H9 (cell line): ENCODE data around the gene DOK1. TPM values are rescaled to one million over a fixed set of nuclear protein-coding genes. Genes with fewer than 3 reads are reported as not detected.

ENCODE experiments used
- DNase-seq: peaks from one replicate; pipeline ENCODE4 v3.0.0-alpha.2; 2017
- H2AFZ ChIP-seq: one replicate; pipeline ENCODE4 v1.6.1; 2013; ENCODE audit warnings: mild to moderate bottlenecking, low read length, control low read depth, moderate library complexity
- H2AK5ac ChIP-seq: 2 replicates; pipeline ENCODE4 v1.6.1; 2013; ENCODE audit warnings: low read length, control low read depth, mixed read lengths; ENCODE audit not compliant: insufficient read length
- H2BK120ac ChIP-seq: one replicate; pipeline ENCODE4 v1.6.1; 2013; ENCODE audit warnings: low read depth, mild to moderate bottlenecking, low read length, control low read depth, inconsistent platforms; ENCODE audit not compliant: poor library complexity, severe bottlenecking
- H2BK12ac ChIP-seq: 2 replicates; pipeline ENCODE4 v1.6.1; 2013; ENCODE audit warnings: low read length, control low read depth, mixed read lengths, low read depth; ENCODE audit not compliant: insufficient read length
- H2BK15ac ChIP-seq: 2 replicates; pipeline ENCODE4 v1.6.1; 2013; ENCODE audit warnings: low read depth, low read length, control low read depth
- H2BK20ac ChIP-seq: one replicate; pipeline ENCODE4 v1.6.1; 2013; ENCODE audit warnings: low read depth, mild to moderate bottlenecking, low read length, control low read depth, inconsistent platforms; ENCODE audit not compliant: poor library complexity, severe bottlenecking
- H2BK5ac ChIP-seq: 2 replicates; pipeline ENCODE4 v1.6.1; 2013; ENCODE audit warnings: low read length, control low read depth, mixed read lengths; ENCODE audit not compliant: insufficient read length
- H3K14ac ChIP-seq: 2 replicates; pipeline ENCODE4 v1.6.1; 2013; ENCODE audit warnings: low read length, control low read depth; ENCODE audit not compliant: insufficient read depth
- H3K18ac ChIP-seq: 2 replicates; pipeline ENCODE4 v1.6.1; 2013; ENCODE audit warnings: low read depth, mild to moderate bottlenecking, mixed read lengths, low read length, control low read depth; ENCODE audit not compliant: insufficient read length
- H3K23ac ChIP-seq: 2 replicates; pipeline ENCODE4 v1.6.1; 2013; ENCODE audit warnings: low read length, control low read depth, mixed read lengths, low read depth; ENCODE audit not compliant: insufficient read length
- H3K23me2 ChIP-seq: 2 replicates; pipeline ENCODE4 v1.6.1; 2013; ENCODE audit warnings: low read depth, mild to moderate bottlenecking, mixed read lengths, low read length, control low read depth; ENCODE audit not compliant: insufficient read length, poor library complexity, severe bottlenecking
- H3K27ac ChIP-seq: 2 replicates; pipeline ENCODE4 v1.5.1; 2013; ENCODE audit warnings: low read length, control low read depth, mixed read lengths, low read depth; ENCODE audit not compliant: insufficient read length
- H3K27me3 ChIP-seq: 2 replicates; pipeline ENCODE4 v1.6.1; 2013; ENCODE audit warnings: low read length, control low read depth, inconsistent platforms; ENCODE audit not compliant: insufficient read depth
- H3K4ac ChIP-seq: 2 replicates; pipeline ENCODE4 v1.6.1; 2013; ENCODE audit warnings: low read depth, mild to moderate bottlenecking, control low read depth, inconsistent platforms, low read length, moderate library complexity
- H3K4me1 ChIP-seq: 2 replicates; pipeline ENCODE4 v1.6.1; 2013; ENCODE audit warnings: low read length, control low read depth, inconsistent platforms; ENCODE audit not compliant: insufficient read depth
- H3K4me2 ChIP-seq: 2 replicates; pipeline ENCODE4 v1.6.1; 2013; ENCODE audit warnings: low read length, control low read depth, mixed read lengths; ENCODE audit not compliant: insufficient read length, insufficient read depth
- H3K56ac ChIP-seq: 2 replicates; pipeline ENCODE4 v1.6.1; 2013; ENCODE audit warnings: low read depth, mild to moderate bottlenecking, mixed read lengths, low read length, control low read depth; ENCODE audit not compliant: insufficient read length
- H3K79me1 ChIP-seq: 2 replicates; pipeline ENCODE4 v1.6.1; 2013; ENCODE audit warnings: low read depth, mild to moderate bottlenecking, moderate library complexity, low read length, control low read depth, inconsistent platforms; ENCODE audit not compliant: insufficient read depth, poor library complexity, severe bottlenecking
- H3K79me2 ChIP-seq: 2 replicates; pipeline ENCODE4 v1.6.1; 2013; ENCODE audit warnings: low read length, control low read depth, inconsistent platforms; ENCODE audit not compliant: insufficient read depth
- H3K9ac ChIP-seq: 2 replicates; pipeline ENCODE4 v1.6.1; 2013; ENCODE audit warnings: low read length, control low read depth, mixed read lengths; ENCODE audit not compliant: insufficient read length; ENCODE audit errors: extremely low read depth
- H3K9me3 ChIP-seq: one replicate; pipeline ENCODE4 v1.6.1; 2013; ENCODE audit warnings: low read depth, low read length, inconsistent platforms; ENCODE audit not compliant: control insufficient read depth
- H3T11ph ChIP-seq: one replicate; pipeline ENCODE4 v1.6.1; 2013; ENCODE audit warnings: mild to moderate bottlenecking, low read length, control low read depth, inconsistent platforms
- H4K20me1 ChIP-seq: one replicate; pipeline ENCODE4 v1.6.1; 2013; ENCODE audit not compliant: control insufficient read depth, insufficient read length, insufficient read depth
- H4K5ac ChIP-seq: 2 replicates; pipeline ENCODE4 v1.6.1; 2013; ENCODE audit warnings: low read depth, mild to moderate bottlenecking, mixed read lengths, low read length, control low read depth; ENCODE audit not compliant: insufficient read length
- H4K8ac ChIP-seq: replicated peaks from 2 replicates; pipeline ENCODE4 v1.6.1; 2013; ENCODE audit warnings: low read length, control low read depth, mixed read lengths, low read depth; ENCODE audit not compliant: insufficient read length
- H4K91ac ChIP-seq: 2 replicates; pipeline ENCODE4 v1.6.1; 2013; ENCODE audit warnings: low read depth, mild to moderate bottlenecking, moderate library complexity, mixed read lengths, low read length, control low read depth; ENCODE audit not compliant: insufficient read length
- H3K27ac Mint-ChIP-seq, 3 experiments: 2 replicates in 2 of 3; 3 replicates in 1 of 3; pipeline ENCODE4 v1.8.0; 2020 to 2021; ENCODE audit warnings: mixed read lengths in 3 of 3, mild to moderate bottlenecking in 1 of 3, moderate library complexity in 1 of 3
- H3K27me3 Mint-ChIP-seq: 2 replicates; pipeline ENCODE4 v1.8.0; 2021; ENCODE audit warnings: low read depth, mild to moderate bottlenecking, moderate library complexity, mixed read lengths
- H3K36me3 Mint-ChIP-seq, 3 experiments: 2 replicates in 2 of 3; 3 replicates in 1 of 3; pipeline ENCODE4 v1.8.0; 2020 to 2021; ENCODE audit warnings: low read depth in 3 of 3, mixed read lengths in 3 of 3; ENCODE audit not compliant: insufficient read depth in 1 of 3
- H3K4me1 Mint-ChIP-seq, 2 experiments: 2 replicates each; pipeline ENCODE4 v1.8.0; 2020; ENCODE audit warnings: mixed read lengths in 2 of 2
- H3K4me3 Mint-ChIP-seq, 2 experiments: 2 replicates in 1 of 2; 3 replicates in 1 of 2; pipeline ENCODE4 v1.8.0; 2020 to 2021; ENCODE audit warnings: mild to moderate bottlenecking in 2 of 2, mixed read lengths in 2 of 2, moderate library complexity in 1 of 2
- H3K9me3 Mint-ChIP-seq, 2 experiments: 2 replicates in 1 of 2; 3 replicates in 1 of 2; pipeline ENCODE4 v1.8.0; 2020; ENCODE audit warnings: mild to moderate bottlenecking in 2 of 2, mixed read lengths in 2 of 2, moderate library complexity in 1 of 2
- WGBS: extraction: QIAGEN DNeasy Blood & Tissue Kit; methylation state at CpG from one replicate; pipeline ENCODE4 v1.1.7; 2013; ENCODE audit warnings: missing lambda C conversion rate, low lambda C conversion rate, mixed read lengths; ENCODE audit not compliant: insufficient read length; ENCODE audit errors: extremely low coverage; 5-methylcytosine and 5-hydroxymethylcytosine counted together
- total RNA-seq: library from RNA; stranded (reverse); gene quantifications from 2 replicates; pipeline ENCODE4 v1.2.1, GENCODE V29; 2021
- TF ChIP-seq, protein P1 (sequence below): fragments of 200-600 bp; sonication (generic); conservative IDR thresholded peaks from 3 replicates; pipeline ENCODE4 v1.8.0; 2021; ENCODE audit warnings: antibody characterized with exemption, mild to moderate bottlenecking

Gene DOK1
- total RNA-seq, 1 experiment from 2014 or later: 16.0 TPM

DNA sequence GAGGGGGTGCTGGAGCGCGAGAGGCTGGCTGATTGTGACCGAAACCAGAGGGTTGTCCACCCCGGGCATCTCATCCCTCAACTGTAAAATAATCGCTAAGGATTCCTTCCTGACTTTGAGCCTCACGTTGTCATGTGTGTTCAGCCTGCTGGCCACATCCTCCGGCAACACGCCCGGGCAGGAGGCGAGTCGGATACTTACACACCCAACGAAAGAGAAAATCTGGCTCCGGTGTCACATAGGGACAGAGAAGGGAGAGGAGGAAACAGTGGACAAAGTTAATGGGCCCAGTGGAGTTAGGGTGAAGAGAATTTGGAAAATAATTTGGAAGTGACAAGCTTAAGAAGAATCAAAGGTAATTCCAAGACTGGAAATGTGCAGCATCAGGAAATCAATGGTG is 37.9 kb upstream of the DOK1 start:
- peaks cover 19% of the 10 kb centered on the region for H3K23me2 ChIP-seq
- no peak overlapping the region for H3K4me2 ChIP-seq
- no peak overlapping the region for H4K8ac ChIP-seq
- H3K4me1 ChIP-seq: no peaks in the 10 kb centered on the region
- H2AFZ ChIP-seq: no peak overlapping the region
- DNase-seq: no peak
- peaks cover 10 to 17% of the 10 kb centered on the region in 2 experiments for H3K9me3 Mint-ChIP-seq
- H3K27ac ChIP-seq: no peak overlapping the region
- H3K79me1 ChIP-seq: no peaks in the 10 kb centered on the region
- H3K14ac ChIP-seq: no peak overlapping the region
- H2BK20ac ChIP-seq: no peak overlapping the region
- no peak overlapping the region for H2BK5ac ChIP-seq
- no peak overlapping the region for H2AK5ac ChIP-seq
- H3K27ac Mint-ChIP-seq: no peak overlapping the region
- no peak overlapping the region for H3K23ac ChIP-seq
- no peak overlapping the region for H2BK120ac ChIP-seq
- H3K4me3 Mint-ChIP-seq: peak overlapping the region in 1 of 2 experiments; percentile 1; a peak in 2 of 5 replicates
- TF ChIP-seq, protein P1, sequence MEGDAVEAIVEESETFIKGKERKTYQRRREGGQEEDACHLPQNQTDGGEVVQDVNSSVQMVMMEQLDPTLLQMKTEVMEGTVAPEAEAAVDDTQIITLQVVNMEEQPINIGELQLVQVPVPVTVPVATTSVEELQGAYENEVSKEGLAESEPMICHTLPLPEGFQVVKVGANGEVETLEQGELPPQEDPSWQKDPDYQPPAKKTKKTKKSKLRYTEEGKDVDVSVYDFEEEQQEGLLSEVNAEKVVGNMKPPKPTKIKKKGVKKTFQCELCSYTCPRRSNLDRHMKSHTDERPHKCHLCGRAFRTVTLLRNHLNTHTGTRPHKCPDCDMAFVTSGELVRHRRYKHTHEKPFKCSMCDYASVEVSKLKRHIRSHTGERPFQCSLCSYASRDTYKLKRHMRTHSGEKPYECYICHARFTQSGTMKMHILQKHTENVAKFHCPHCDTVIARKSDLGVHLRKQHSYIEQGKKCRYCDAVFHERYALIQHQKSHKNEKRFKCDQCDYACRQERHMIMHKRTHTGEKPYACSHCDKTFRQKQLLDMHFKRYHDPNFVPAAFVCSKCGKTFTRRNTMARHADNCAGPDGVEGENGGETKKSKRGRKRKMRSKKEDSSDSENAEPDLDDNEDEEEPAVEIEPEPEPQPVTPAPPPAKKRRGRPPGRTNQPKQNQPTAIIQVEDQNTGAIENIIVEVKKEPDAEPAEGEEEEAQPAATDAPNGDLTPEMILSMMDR: no peak
- no peak overlapping the region for H2BK15ac ChIP-seq
- no peak overlapping the region for H4K5ac ChIP-seq
- no peak overlapping the region for H3T11ph ChIP-seq
- peaks cover 97% of the 10 kb centered on the region for H3K27me3 Mint-ChIP-seq
- H3K79me2 ChIP-seq: no peaks in the 10 kb centered on the region
- no peak overlapping the region for H3K4ac ChIP-seq
- H3K4me1 Mint-ChIP-seq: peaks cover 12 to 14% of the 10 kb centered on the region in 2 experiments
- H3K27me3 ChIP-seq: peaks cover 76% of the 10 kb centered on the region
- H3K9ac ChIP-seq: no peak overlapping the region
- H3K18ac ChIP-seq: no peak overlapping the region
- H3K56ac ChIP-seq: no peak overlapping the region
- no peak overlapping the region for H4K91ac ChIP-seq
- H4K20me1 ChIP-seq: no peaks in the 10 kb centered on the region
- H3K9me3 ChIP-seq: no peaks in the 10 kb centered on the region
- H2BK12ac ChIP-seq: no peak overlapping the region
- H3K36me3 Mint-ChIP-seq: peaks cover 5 to 8% (median 6%) of the 10 kb centered on the region in 3 experiments; a peak in 5 of 7 replicates
- no CpG with 5 or more reads among the region's 13 CpGs for WGBS
